Fibroblast of pulmonary artery (primary cell): ENCODE measurements around the gene ACOXL.

ENCODE experiments used
- DNase-seq: peaks from one replicate; pipeline ENCODE4 v3.0.0-alpha.2; 2010; ENCODE audit warnings: low read depth
- H3K4me3 ChIP-seq: replicated peaks from 2 replicates; pipeline ENCODE4 v1.5.1; 2011; ENCODE audit warnings: low read depth, mild to moderate bottlenecking, control low read depth, low read length, moderate library complexity
- TF ChIP-seq, protein P1 (sequence below): IDR thresholded peaks from 2 replicates; pipeline ENCODE4 v1.5.1; 2011; ENCODE audit warnings: mild to moderate bottlenecking, control low read depth, low read length, inconsistent platforms; ENCODE audit errors: missing control alignments

Gene ACOXL

DNA sequence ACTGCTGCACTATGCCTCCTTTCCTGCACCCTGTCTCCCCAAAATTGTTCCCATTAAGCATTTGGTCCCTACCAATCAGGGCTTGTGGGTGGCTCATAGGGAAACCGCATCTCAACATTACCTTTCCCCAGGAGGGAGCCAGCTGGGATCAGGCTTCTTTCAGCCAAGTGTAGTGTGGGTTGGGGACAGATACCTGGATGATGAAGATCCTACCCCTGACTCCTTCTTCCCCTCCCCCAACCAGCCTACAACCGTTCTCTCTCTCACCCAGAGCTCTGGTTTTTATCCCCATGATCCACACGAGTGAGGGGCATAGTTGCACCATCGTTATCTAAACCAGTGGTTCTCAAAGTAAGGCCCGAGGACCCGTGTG is 40.0 kb downstream of the ACOXL start:
- DNase-seq, result no peak
- no peak overlapping the region for H3K4me3 ChIP-seq
- TF ChIP-seq, protein P1, sequence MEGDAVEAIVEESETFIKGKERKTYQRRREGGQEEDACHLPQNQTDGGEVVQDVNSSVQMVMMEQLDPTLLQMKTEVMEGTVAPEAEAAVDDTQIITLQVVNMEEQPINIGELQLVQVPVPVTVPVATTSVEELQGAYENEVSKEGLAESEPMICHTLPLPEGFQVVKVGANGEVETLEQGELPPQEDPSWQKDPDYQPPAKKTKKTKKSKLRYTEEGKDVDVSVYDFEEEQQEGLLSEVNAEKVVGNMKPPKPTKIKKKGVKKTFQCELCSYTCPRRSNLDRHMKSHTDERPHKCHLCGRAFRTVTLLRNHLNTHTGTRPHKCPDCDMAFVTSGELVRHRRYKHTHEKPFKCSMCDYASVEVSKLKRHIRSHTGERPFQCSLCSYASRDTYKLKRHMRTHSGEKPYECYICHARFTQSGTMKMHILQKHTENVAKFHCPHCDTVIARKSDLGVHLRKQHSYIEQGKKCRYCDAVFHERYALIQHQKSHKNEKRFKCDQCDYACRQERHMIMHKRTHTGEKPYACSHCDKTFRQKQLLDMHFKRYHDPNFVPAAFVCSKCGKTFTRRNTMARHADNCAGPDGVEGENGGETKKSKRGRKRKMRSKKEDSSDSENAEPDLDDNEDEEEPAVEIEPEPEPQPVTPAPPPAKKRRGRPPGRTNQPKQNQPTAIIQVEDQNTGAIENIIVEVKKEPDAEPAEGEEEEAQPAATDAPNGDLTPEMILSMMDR, result no peak

DNA sequence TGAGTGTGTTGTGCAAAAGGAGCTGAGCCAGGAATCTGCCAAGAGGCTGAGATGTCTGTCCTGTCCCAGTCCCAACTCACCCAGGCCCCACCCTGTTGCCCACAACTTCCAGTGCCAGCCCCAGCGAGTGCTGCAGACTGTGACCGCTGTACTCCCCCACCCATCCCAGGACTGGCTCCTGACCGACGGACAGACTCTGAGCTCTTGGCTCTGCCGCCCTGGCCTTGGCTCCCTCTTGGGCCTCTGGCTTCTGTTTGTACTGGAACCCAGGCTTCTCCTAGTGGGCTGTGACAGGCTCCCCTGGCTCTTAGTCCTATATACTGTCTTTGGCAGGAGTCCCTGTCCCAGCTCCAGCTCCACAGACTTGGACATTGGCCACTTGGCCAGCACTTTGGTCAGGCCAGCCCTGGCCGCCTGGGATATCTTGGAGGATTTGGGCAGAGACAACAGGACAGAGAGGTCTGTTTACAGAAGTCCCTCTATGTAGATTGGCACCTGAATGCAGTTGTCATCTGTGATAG is 41.1 kb downstream of the ACOXL start:
- no peak for DNase-seq
- TF ChIP-seq, protein P1, result no peak
- no peak overlapping the region for H3K4me3 ChIP-seq

- TF ChIP-seq, protein P1, result no peak
- DNase-seq, result no peak
- H3K4me3 ChIP-seq, result no peak overlapping the region
Measured at GRCh38 chr2:110774701-110775100, 42.3 kb downstream of the ACOXL start.

GRCh38 chr2:110777531-110778311 is 45.3 kb downstream of the ACOXL start:
- no peak overlapping the region for H3K4me3 ChIP-seq
- TF ChIP-seq, protein P1, result no peak
- DNase-seq, result no peak

DNA sequence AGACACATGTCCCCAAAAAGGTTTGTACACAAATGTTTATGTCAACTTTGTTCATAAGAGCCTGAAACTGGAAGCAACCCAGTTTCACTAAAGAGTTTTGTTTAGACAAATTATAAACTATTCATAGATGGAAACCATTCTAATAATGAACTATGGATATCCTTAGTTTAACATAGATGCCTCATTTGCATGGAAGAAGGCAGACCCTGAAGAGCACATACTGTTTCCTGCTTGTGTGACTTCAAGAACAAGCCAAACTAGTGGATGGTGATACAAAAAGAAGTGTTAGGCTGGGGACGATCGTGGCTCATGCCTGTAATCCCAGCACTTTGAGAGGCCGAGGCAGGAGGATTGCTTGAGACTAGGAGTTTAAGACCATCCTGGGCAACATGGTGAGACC is 48.1 kb downstream of the ACOXL start:
- no peak overlapping the region for H3K4me3 ChIP-seq
- no peak for DNase-seq
- TF ChIP-seq, protein P1, result no peak

- TF ChIP-seq, protein P1, result no peak
- H3K4me3 ChIP-seq, result no peak overlapping the region
- DNase-seq, result no peak
Measured at GRCh38 chr2:110783196-110783873, 51.0 kb downstream of the ACOXL start.
